K562 (cell line): ENCODE measurements around the gene PHOX2A. TPM values are rescaled to one million over a fixed set of nuclear protein-coding genes. Genes with fewer than 3 reads are reported as not detected.

ENCODE experiments used
- CBFB ChIP-seq: sonication (generic); formaldehyde crosslinking; IDR thresholded peaks from 2 replicates; pipeline ENCODE4 v1.4.0; 2020; ENCODE audit warnings: mild to moderate bottlenecking, missing genetic modification reagents
- EWSR1 ChIP-seq: fragments of 450-650 bp; IDR thresholded peaks from 2 replicates; pipeline ENCODE4 v1.6.1; 2018; ENCODE audit warnings: borderline replicate concordance, mild to moderate bottlenecking, low read depth, moderate library complexity; ENCODE audit not compliant: partially characterized antibody
- HNRNPLL ChIP-seq: fragments of 200-400 bp; formaldehyde crosslinking; IDR thresholded peaks from 2 replicates; pipeline ENCODE4 v1.6.1; 2017; ENCODE audit warnings: low read length, low read depth, mild to moderate bottlenecking; ENCODE audit not compliant: poor library complexity, severe bottlenecking
- ZNF384 ChIP-seq: IDR thresholded peaks from 2 replicates; pipeline ENCODE4 v1.6.1; 2012; ENCODE audit warnings: low read depth, low read length, improper control_type of control experiment
- ZNF431 ChIP-seq: sonication (generic); formaldehyde crosslinking; IDR thresholded peaks from 2 replicates; pipeline ENCODE4 v1.8.0; 2022; ENCODE audit warnings: mild to moderate bottlenecking, missing genetic modification reagents
- ZNF76 ChIP-seq: fragments of 250-450 bp; sonication (Bioruptor Pico); IDR thresholded peaks from 2 replicates; pipeline ENCODE4 v1.4.0; 2020; ENCODE audit warnings: mild to moderate bottlenecking, moderate library complexity, borderline replicate concordance
- ZNF766 ChIP-seq: fragments of 200-800 bp; sonication (Bioruptor generic); conservative IDR thresholded peaks from 2 replicates; pipeline ENCODE4 v1.6.1; 2016; ENCODE audit warnings: missing genetic modification characterization, missing compliant biosample characterization
- polyA plus RNA-seq, 8 experiments: library from polyadenylated mRNA; depleted of rRNA in 4 of 8; stranded (reverse) in 5 of 8; unstranded in 3 of 8; fragments of >200 nt; fragmentation: Nextera tagmentation in 2 of 8; fragmentation: Illumina TruSeq in 1 of 8; extraction: Ambion mirVana in 2 of 8; extraction: Trizol in 1 of 8; gene quantifications; 2 replicates each; pipeline versions ENCODE4 v1.2.1 to v1.2.3, GENCODE V29; 2011 to 2014; ENCODE audit warnings: inconsistent platforms in 1 of 8, missing spikeins in 1 of 8
- total RNA-seq, 7 experiments: library from RNA; depleted of rRNA in 6 of 7; stranded (reverse); fragments of >200 nt in 6 of 7; fragmentation: Illumina TruSeq in 2 of 7; extraction: Trizol in 2 of 7; gene quantifications; 2 replicates each; pipeline versions ENCODE4 v1.2.1 to v1.2.3, GENCODE V29; 2011 to 2021; ENCODE audit warnings: low replicate concordance in 1 of 7
- TF ChIP-seq, protein P1 (sequence below), 3 experiments: fragments of 200-800 bp in 1 of 3; fragments of 250-450 bp in 1 of 3; fragments of 450-650 bp in 1 of 3; sonication (Bioruptor Pico) in 1 of 3; sonication (Bioruptor generic) in 1 of 3; formaldehyde crosslinking in 1 of 3; IDR thresholded peaks; 2 replicates each; pipeline versions ENCODE4 v1.6.1 to v1.8.0; 2016 to 2022; ENCODE audit warnings: mild to moderate bottlenecking in 2 of 3, missing genetic modification characterization in 2 of 3, missing compliant biosample characterization in 1 of 3, moderate library complexity in 1 of 3
- TF ChIP-seq, protein P2 (sequence below): sonication (generic); formaldehyde crosslinking; IDR thresholded peaks from 2 replicates; pipeline ENCODE4 v1.8.0; 2023; ENCODE audit warnings: mild to moderate bottlenecking, missing genetic modification reagents
- TF ChIP-seq, protein P3 (sequence below): fragments of 250-450 bp; sonication (Bioruptor Pico); IDR thresholded peaks from 2 replicates; pipeline ENCODE4 v1.4.0; 2020; ENCODE audit warnings: mild to moderate bottlenecking, moderate library complexity, borderline replicate concordance

Gene PHOX2A
- total and polyA plus RNA-seq, 9 of the 15 experiments (the other 6 are each of a cell fraction or from before 2014, with no cell fraction given), result not detected

DNA sequence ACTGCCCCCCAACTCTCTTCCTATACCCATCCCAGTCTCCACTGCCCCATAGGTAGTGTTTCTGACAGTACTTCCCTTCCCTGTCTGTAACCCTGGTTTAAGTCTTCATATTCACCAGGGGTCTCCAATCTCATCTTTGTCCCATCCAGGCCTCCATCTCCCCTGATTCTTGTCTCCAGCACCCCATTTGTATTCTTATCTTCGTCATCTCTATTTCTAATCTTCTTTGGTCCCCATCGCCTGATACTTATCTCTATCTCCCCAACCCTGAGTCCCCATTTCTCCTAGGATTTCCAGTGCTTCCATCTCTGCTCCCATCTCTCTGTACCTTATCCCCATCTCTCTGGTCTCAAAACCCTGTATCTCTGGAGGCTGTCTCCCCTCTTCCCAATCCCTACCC, 1.8 kb downstream of the PHOX2A start (continued):
- TF ChIP-seq, protein P1, sequence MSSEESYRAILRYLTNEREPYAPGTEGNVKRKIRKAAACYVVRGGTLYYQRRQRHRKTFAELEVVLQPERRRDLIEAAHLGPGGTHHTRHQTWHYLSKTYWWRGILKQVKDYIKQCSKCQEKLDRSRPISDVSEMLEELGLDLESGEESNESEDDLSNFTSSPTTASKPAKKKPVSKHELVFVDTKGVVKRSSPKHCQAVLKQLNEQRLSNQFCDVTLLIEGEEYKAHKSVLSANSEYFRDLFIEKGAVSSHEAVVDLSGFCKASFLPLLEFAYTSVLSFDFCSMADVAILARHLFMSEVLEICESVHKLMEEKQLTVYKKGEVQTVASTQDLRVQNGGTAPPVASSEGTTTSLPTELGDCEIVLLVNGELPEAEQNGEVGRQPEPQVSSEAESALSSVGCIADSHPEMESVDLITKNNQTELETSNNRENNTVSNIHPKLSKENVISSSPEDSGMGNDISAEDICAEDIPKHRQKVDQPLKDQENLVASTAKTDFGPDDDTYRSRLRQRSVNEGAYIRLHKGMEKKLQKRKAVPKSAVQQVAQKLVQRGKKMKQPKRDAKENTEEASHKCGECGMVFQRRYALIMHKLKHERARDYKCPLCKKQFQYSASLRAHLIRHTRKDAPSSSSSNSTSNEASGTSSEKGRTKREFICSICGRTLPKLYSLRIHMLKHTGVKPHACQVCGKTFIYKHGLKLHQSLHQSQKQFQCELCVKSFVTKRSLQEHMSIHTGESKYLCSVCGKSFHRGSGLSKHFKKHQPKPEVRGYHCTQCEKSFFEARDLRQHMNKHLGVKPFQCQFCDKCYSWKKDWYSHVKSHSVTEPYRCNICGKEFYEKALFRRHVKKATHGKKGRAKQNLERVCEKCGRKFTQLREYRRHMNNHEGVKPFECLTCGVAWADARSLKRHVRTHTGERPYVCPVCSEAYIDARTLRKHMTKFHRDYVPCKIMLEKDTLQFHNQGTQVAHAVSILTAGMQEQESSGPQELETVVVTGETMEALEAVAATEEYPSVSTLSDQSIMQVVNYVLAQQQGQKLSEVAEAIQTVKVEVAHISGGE (CRISPR knock-in tag; IDR thresholded peaks at IDR 0.05), result no peak
- TF ChIP-seq CBFB (CRISPR knock-in tag), result no peak
- no peak for TF ChIP-seq ZNF431
- TF ChIP-seq, protein P2, sequence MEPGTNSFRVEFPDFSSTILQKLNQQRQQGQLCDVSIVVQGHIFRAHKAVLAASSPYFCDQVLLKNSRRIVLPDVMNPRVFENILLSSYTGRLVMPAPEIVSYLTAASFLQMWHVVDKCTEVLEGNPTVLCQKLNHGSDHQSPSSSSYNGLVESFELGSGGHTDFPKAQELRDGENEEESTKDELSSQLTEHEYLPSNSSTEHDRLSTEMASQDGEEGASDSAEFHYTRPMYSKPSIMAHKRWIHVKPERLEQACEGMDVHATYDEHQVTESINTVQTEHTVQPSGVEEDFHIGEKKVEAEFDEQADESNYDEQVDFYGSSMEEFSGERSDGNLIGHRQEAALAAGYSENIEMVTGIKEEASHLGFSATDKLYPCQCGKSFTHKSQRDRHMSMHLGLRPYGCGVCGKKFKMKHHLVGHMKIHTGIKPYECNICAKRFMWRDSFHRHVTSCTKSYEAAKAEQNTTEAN (CRISPR knock-in tag), result no peak
- TF ChIP-seq, protein P3, sequence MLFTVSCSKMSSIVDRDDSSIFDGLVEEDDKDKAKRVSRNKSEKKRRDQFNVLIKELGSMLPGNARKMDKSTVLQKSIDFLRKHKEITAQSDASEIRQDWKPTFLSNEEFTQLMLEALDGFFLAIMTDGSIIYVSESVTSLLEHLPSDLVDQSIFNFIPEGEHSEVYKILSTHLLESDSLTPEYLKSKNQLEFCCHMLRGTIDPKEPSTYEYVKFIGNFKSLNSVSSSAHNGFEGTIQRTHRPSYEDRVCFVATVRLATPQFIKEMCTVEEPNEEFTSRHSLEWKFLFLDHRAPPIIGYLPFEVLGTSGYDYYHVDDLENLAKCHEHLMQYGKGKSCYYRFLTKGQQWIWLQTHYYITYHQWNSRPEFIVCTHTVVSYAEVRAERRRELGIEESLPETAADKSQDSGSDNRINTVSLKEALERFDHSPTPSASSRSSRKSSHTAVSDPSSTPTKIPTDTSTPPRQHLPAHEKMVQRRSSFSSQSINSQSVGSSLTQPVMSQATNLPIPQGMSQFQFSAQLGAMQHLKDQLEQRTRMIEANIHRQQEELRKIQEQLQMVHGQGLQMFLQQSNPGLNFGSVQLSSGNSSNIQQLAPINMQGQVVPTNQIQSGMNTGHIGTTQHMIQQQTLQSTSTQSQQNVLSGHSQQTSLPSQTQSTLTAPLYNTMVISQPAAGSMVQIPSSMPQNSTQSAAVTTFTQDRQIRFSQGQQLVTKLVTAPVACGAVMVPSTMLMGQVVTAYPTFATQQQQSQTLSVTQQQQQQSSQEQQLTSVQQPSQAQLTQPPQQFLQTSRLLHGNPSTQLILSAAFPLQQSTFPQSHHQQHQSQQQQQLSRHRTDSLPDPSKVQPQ (CRISPR knock-in tag), result no peak
- TF ChIP-seq EWSR1, result no peak
- no peak for TF ChIP-seq ZNF766 (CRISPR knock-in tag)
- no peak for TF ChIP-seq ZNF76 (CRISPR knock-in tag)
- no peak for TF ChIP-seq ZNF384
- no peak for TF ChIP-seq HNRNPLL
